Measurements from ENCODE around the gene ECHS1. TPM values are rescaled to one million over a fixed set of nuclear protein-coding genes. Genes with fewer than 3 reads are reported as not detected.
A peak's percentile ranks its signal among the peaks of the same experiment; 100 is the strongest.
"Not testable (repeated sequence)": the region's sequence is repeated elsewhere in the genome, so short reads cannot be mapped to it uniquely, and the experiment has no call there.

The ECHS1 gene
- total RNA-seq, 2 experiments from 2014 or later = 60.2 to 64.8 TPM

GRCh38 chr10:133329491-133330202 lies 43.5 kb downstream of the ECHS1 start:
- no peaks in the 10 kb centered on the region for H3K9me3 Mint-ChIP-seq
- peaks cover 7% of the 10 kb centered on the region for H3K4me1 Mint-ChIP-seq (ENCODE audit: low read depth)
- ChIA-PET POLR2A (interaction anchor here (0.7 to 1.0 kb wide), 2 partner anchors 83 to 90 kb away, joined by 3 read pairs; no protein-coding TSS in a partner anchor), CTCF (interaction anchor here (0.7 to 3.8 kb wide), 45 partner anchors 9 to 424 kb away, joined by 3 to 30 read pairs (median 4); partner anchors contain the start of genes ECHS1, FUOM, MTG1 and PRAP1)
- no peak overlapping the region for H3K27ac Mint-ChIP-seq
- H3K27me3 Mint-ChIP-seq = peaks cover 30% of the 10 kb centered on the region
- no peaks in the 10 kb centered on the region for H3K36me3 Mint-ChIP-seq
- peak overlapping the region; percentile 35 for H3K4me3 Mint-ChIP-seq
- peak; percentile 90 for DNase-seq
- intact Hi-C loops (cut with micrococcal nuclease) = loop anchor here (2.0 to 10.0 kb wide), 3 partner anchors 59 to 193 kb away; no protein-coding TSS in a partner anchor

- no peaks in the 10 kb centered on the region for H3K9me3 Mint-ChIP-seq
- H3K27ac Mint-ChIP-seq = no peak overlapping the region
- ChIA-PET POLR2A (interaction anchor here (0.7 kb wide), 1 partner anchor 84 kb away, joined by 3 read pairs; no protein-coding TSS in a partner anchor), CTCF (interaction anchor here (0.9 to 3.8 kb wide), 36 partner anchors 8 to 423 kb away, joined by 3 to 30 read pairs (median 5); partner anchors contain the start of genes FUOM, MTG1 and PRAP1)
- H3K36me3 Mint-ChIP-seq = no peaks in the 10 kb centered on the region
- DNase-seq = no peak
- peaks cover 27% of the 10 kb centered on the region for H3K27me3 Mint-ChIP-seq
- intact Hi-C loops (cut with micrococcal nuclease) = loop anchor here (2.0 to 10.0 kb wide), 3 partner anchors 60 to 194 kb away; no protein-coding TSS in a partner anchor
- H3K4me3 Mint-ChIP-seq = no peak overlapping the region
- H3K4me1 Mint-ChIP-seq (ENCODE audit: low read depth) = peaks cover 5% of the 10 kb centered on the region
Observed at GRCh38 chr10:133328358-133329343, 44.5 kb downstream of the ECHS1 start.

- H3K9me3 Mint-ChIP-seq = no peaks in the 10 kb centered on the region
- ChIA-PET CTCF (interaction anchor here (1.1 to 3.8 kb wide), 4 partner anchors 9 to 111 kb away, joined by 5 to 30 read pairs (median 10); no protein-coding TSS in a partner anchor), POLR2A (no interaction called here)
- H3K27ac Mint-ChIP-seq = no peak overlapping the region
- H3K4me1 Mint-ChIP-seq (ENCODE audit: low read depth) = peaks cover 5% of the 10 kb centered on the region
- H3K27me3 Mint-ChIP-seq = peaks cover 27% of the 10 kb centered on the region
- intact Hi-C loops (cut with micrococcal nuclease) = loop anchor here (2.0 to 10.0 kb wide), 3 partner anchors 61 to 194 kb away; no protein-coding TSS in a partner anchor
- no peak for DNase-seq
- no peak overlapping the region for H3K4me3 Mint-ChIP-seq
- H3K36me3 Mint-ChIP-seq = no peaks in the 10 kb centered on the region
Observed at GRCh38 chr10:133327651-133328357, 45.4 kb downstream of the ECHS1 start.

- peaks cover 27% of the 10 kb centered on the region for H3K27me3 Mint-ChIP-seq
- intact Hi-C loops (cut with micrococcal nuclease) = loop anchor here (5.0 to 10.0 kb wide), 2 partner anchors 168 to 195 kb away; no protein-coding TSS in a partner anchor
- no peak for DNase-seq
- no peaks in the 10 kb centered on the region for H3K9me3 Mint-ChIP-seq
- H3K4me3 Mint-ChIP-seq = no peak overlapping the region
- ChIA-PET POLR2A (no interaction called here), CTCF (interaction anchor here (1.1 to 3.8 kb wide), 2 partner anchors 12 to 112 kb away, joined by 5 to 30 read pairs; no protein-coding TSS in a partner anchor)
- no peak overlapping the region for H3K27ac Mint-ChIP-seq
- H3K4me1 Mint-ChIP-seq (ENCODE audit: low read depth) = peaks cover 5% of the 10 kb centered on the region
- no peaks in the 10 kb centered on the region for H3K36me3 Mint-ChIP-seq
Observed at GRCh38 chr10:133326745-133327650, 46.2 kb downstream of the ECHS1 start.

- Mint-ChIP-seq H3K4me1 (ENCODE audit: low read depth) (peaks cover 5% of the 10 kb centered on the region), H3K4me3 (no peak overlapping the region), H3K27ac (no peak overlapping the region), H3K36me3 (no peaks in the 10 kb centered on the region), H3K9me3 (no peaks in the 10 kb centered on the region), H3K27me3 (peaks cover 27% of the 10 kb centered on the region)
- CTCF ChIA-PET = interaction anchor here (0.6 kb wide), 1 partner anchor 176 kb away, joined by 4 read pairs; no protein-coding TSS in a partner anchor
- intact Hi-C loops (cut with micrococcal nuclease) = loop anchor here (5.0 to 10.0 kb wide), 2 partner anchors 169 to 196 kb away; no protein-coding TSS in a partner anchor
- no peak for DNase-seq
- POLR2A ChIA-PET = no interaction called here
Observed at GRCh38 chr10:133326223-133326551, 47.0 kb downstream of the ECHS1 start.

- Mint-ChIP-seq H3K36me3 (no peaks in the 10 kb centered on the region), H3K27ac (no peak overlapping the region), H3K4me3 (peak overlapping the region; percentile 63), H3K27me3 (peaks cover 24% of the 10 kb centered on the region), H3K4me1 (ENCODE audit: low read depth) (peaks cover 5% of the 10 kb centered on the region), H3K9me3 (no peaks in the 10 kb centered on the region)
- DNase-seq = no peak
- intact Hi-C loops (cut with micrococcal nuclease) = loop anchor here (5.0 to 10.0 kb wide), 2 partner anchors 169 to 197 kb away; no protein-coding TSS in a partner anchor
- POLR2A ChIA-PET = no interaction called here
- CTCF ChIA-PET = interaction anchor here (0.6 kb wide), 1 partner anchor 176 kb away, joined by 4 read pairs; no protein-coding TSS in a partner anchor
Observed at GRCh38 chr10:133325440-133326222, 47.5 kb downstream of the ECHS1 start.

- ChIA-PET POLR2A (no interaction called here), CTCF (interaction anchor here (0.7 to 0.9 kb wide), 2 partner anchors 17 to 38 kb away, joined by 3 to 5 read pairs; no protein-coding TSS in a partner anchor)
- no peak for DNase-seq
- no peak overlapping the region for H3K27ac Mint-ChIP-seq
- H3K4me3 Mint-ChIP-seq = peak overlapping the region; percentile 26
- H3K4me1 Mint-ChIP-seq (ENCODE audit: low read depth) = peaks cover 3% of the 10 kb centered on the region
- no peaks in the 10 kb centered on the region for H3K36me3 Mint-ChIP-seq
- H3K27me3 Mint-ChIP-seq = peaks cover 24% of the 10 kb centered on the region
- intact Hi-C loops (cut with micrococcal nuclease) = loop anchor here (5.0 to 10.0 kb wide), 2 partner anchors 170 to 197 kb away; no protein-coding TSS in a partner anchor
- H3K9me3 Mint-ChIP-seq = no peaks in the 10 kb centered on the region
Observed at GRCh38 chr10:133324857-133325260, 48.3 kb downstream of the ECHS1 start.

- POLR2A ChIA-PET = no interaction called here
- Mint-ChIP-seq H3K4me3 (no peak overlapping the region), H3K9me3 (no peaks in the 10 kb centered on the region), H3K36me3 (no peaks in the 10 kb centered on the region), H3K4me1 (ENCODE audit: low read depth) (peaks cover 4% of the 10 kb centered on the region), H3K27ac (no peak overlapping the region), H3K27me3 (peaks cover 20% of the 10 kb centered on the region)
- peak; percentile 83 for DNase-seq
- CTCF ChIA-PET = interaction anchor here (0.7 to 0.9 kb wide), 2 partner anchors 16 to 37 kb away, joined by 3 to 5 read pairs; no protein-coding TSS in a partner anchor
- intact Hi-C loops (cut with micrococcal nuclease) = loop anchor here (10.0 kb wide), 1 partner anchor 171 kb away; no protein-coding TSS in a partner anchor
Observed at GRCh38 chr10:133324198-133324792, 48.9 kb downstream of the ECHS1 start.

GRCh38 chr10:133322064-133322709 lies 51.0 kb downstream of the ECHS1 start:
- CTCF ChIA-PET = interaction anchor here (1.6 kb wide), 1 partner anchor 8 kb away, joined by 7 read pairs; no protein-coding TSS in a partner anchor
- POLR2A ChIA-PET, DNase-seq, H3K36me3 Mint-ChIP-seq, H3K4me3 Mint-ChIP-seq, H3K9me3 Mint-ChIP-seq, H3K27ac Mint-ChIP-seq: not testable (repeated sequence)
- intact Hi-C loops (cut with micrococcal nuclease) = loop anchor here (10.0 kb wide), 1 partner anchor 173 kb away; no protein-coding TSS in a partner anchor
- peaks cover 13% of the 10 kb centered on the region for H3K27me3 Mint-ChIP-seq
- peaks cover 11% of the 10 kb centered on the region for H3K4me1 Mint-ChIP-seq (ENCODE audit: low read depth)
